DOHH2 (cell line): ENCODE data around the gene IL17REL.

Source experiments
- H3F3A ChIP-seq: fragments of 200-600 bp; sonication (generic), shearing (Covaris generic); 2 replicates; pipeline ENCODE4 v1.6.0; 2016; ENCODE audit warnings: antibody characterized with exemption, mild to moderate bottlenecking; ENCODE audit not compliant: control insufficient read depth, insufficient read depth
- H3K27ac ChIP-seq: fragments of 200-600 bp; sonication (generic); 2 replicates; pipeline ENCODE4 v1.5.1; 2014; ENCODE audit warnings: low read depth, mild to moderate bottlenecking, low read length, moderate library complexity
- H3K27me3 ChIP-seq: fragments of 200-600 bp; sonication (generic); 2 replicates; pipeline ENCODE4 v1.6.1; 2014; ENCODE audit warnings: mild to moderate bottlenecking, low read length, mixed read lengths; ENCODE audit not compliant: control insufficient read depth
- H3K36me3 ChIP-seq: fragments of 200-600 bp; sonication (generic); 2 replicates; pipeline ENCODE4 v1.6.1; 2014; ENCODE audit warnings: mild to moderate bottlenecking, low read length, moderate library complexity, mixed read lengths; ENCODE audit not compliant: control insufficient read depth
- H3K4me1 ChIP-seq: fragments of 200-600 bp; sonication (generic); 2 replicates; pipeline ENCODE4 v1.6.1; 2014; ENCODE audit warnings: mild to moderate bottlenecking, low read length, mixed read lengths; ENCODE audit not compliant: control insufficient read depth
- H3K4me2 ChIP-seq: fragments of 200-600 bp; sonication (generic); 2 replicates; pipeline ENCODE4 v1.6.0; 2014; ENCODE audit warnings: mild to moderate bottlenecking, low read length, moderate library complexity
- H3K4me3 ChIP-seq: fragments of 200-600 bp; sonication (generic); 2 replicates; pipeline ENCODE4 v1.5.1; 2014; ENCODE audit warnings: mild to moderate bottlenecking, low read length, mixed read lengths
- H3K79me2 ChIP-seq: fragments of 200-600 bp; sonication (generic); 2 replicates; pipeline ENCODE4 v1.6.1; 2014; ENCODE audit warnings: mild to moderate bottlenecking, low read length, mixed read lengths; ENCODE audit not compliant: control insufficient read depth
- H3K9me2 ChIP-seq: fragments of 200-600 bp; sonication (generic); replicated peaks from 2 replicates; pipeline ENCODE4 v1.6.1; 2014; ENCODE audit warnings: mild to moderate bottlenecking, low read length, mixed read lengths; ENCODE audit not compliant: control insufficient read depth
- H3K9me3 ChIP-seq: fragments of 200-600 bp; sonication (generic); 2 replicates; pipeline ENCODE4 v1.6.1; 2014; ENCODE audit warnings: antibody characterized with exemption, low read length, mixed read lengths; ENCODE audit not compliant: control insufficient read depth, insufficient read depth
- H4K20me1 ChIP-seq: fragments of 200-600 bp; sonication (generic); 2 replicates; pipeline ENCODE4 v1.6.0; 2014; ENCODE audit warnings: low read depth, mild to moderate bottlenecking, antibody characterized with exemption, low read length, moderate library complexity; ENCODE audit not compliant: control insufficient read depth, insufficient read depth
- CTCF ChIP-seq: fragments of 200-600 bp; sonication (generic); IDR thresholded peaks from one replicate; pipeline ENCODE4 v1.5.1; 2014; ENCODE audit warnings: antibody characterized with exemption, mild to moderate bottlenecking, low read depth, low read length; ENCODE audit not compliant: poor library complexity, severe bottlenecking
- EZH2phosphoT487 ChIP-seq: fragments of 200-600 bp; sonication (generic); IDR thresholded peaks from 2 replicates; pipeline ENCODE4 v1.6.1; 2017; ENCODE audit warnings: borderline replicate concordance, mild to moderate bottlenecking, antibody characterized with exemption, low read length, moderate library complexity, mixed read lengths

IL17REL gene

GRCh38 chr22:50060441-50061140, 48.0 kb upstream of the IL17REL start:
- H4K20me1 ChIP-seq = no peaks in the 10 kb centered on the region
- no peaks in the 10 kb centered on the region for H3K27me3 ChIP-seq
- H3K4me2 ChIP-seq = no peak overlapping the region
- peaks cover 15% of the 10 kb centered on the region for H3F3A ChIP-seq
- no peaks in the 10 kb centered on the region for H3K79me2 ChIP-seq
- no peak overlapping the region for H3K4me3 ChIP-seq
- H3K9me3 ChIP-seq = no peaks in the 10 kb centered on the region
- H3K36me3 ChIP-seq = no peaks in the 10 kb centered on the region
- TF ChIP-seq CTCF (no peak), EZH2phosphoT487 (no peak)
- H3K27ac ChIP-seq = no peak overlapping the region
- no peaks in the 10 kb centered on the region for H3K9me2 ChIP-seq
- H3K4me1 ChIP-seq = peaks cover 46% of the 10 kb centered on the region

GRCh38 chr22:50059881-50060262, 47.3 kb upstream of the IL17REL start:
- Histone ChIP-seq H3K27ac (peak overlapping the region; percentile 68), H3K27me3 (no peaks in the 10 kb centered on the region), H3K4me3 (peak overlapping the region; percentile 60), H3K9me2 (no peaks in the 10 kb centered on the region), H3K36me3 (no peaks in the 10 kb centered on the region), H3K4me1 (peaks cover 53% of the 10 kb centered on the region), H3K9me3 (no peaks in the 10 kb centered on the region), H3K79me2 (no peaks in the 10 kb centered on the region), H3K4me2 (peak overlapping the region; percentile 78), H4K20me1 (no peaks in the 10 kb centered on the region), H3F3A (peaks cover 15% of the 10 kb centered on the region)
- TF ChIP-seq EZH2phosphoT487 (no peak), CTCF (no peak)

- Histone ChIP-seq H3K9me2 (no peaks in the 10 kb centered on the region), H3K4me2 (peak overlapping the region; percentile 78), H3F3A (peaks cover 20% of the 10 kb centered on the region), H4K20me1 (no peaks in the 10 kb centered on the region), H3K36me3 (no peaks in the 10 kb centered on the region), H3K9me3 (peaks cover 1% of the 10 kb centered on the region; the same call in 1 of the 2 replicates), H3K4me3 (peak overlapping the region; percentile 60), H3K27me3 (no peaks in the 10 kb centered on the region), H3K4me1 (peaks cover 60% of the 10 kb centered on the region), H3K79me2 (no peaks in the 10 kb centered on the region), H3K27ac (peak overlapping the region; percentile 68)
- TF ChIP-seq CTCF = peak; percentile 20
- no peak for TF ChIP-seq EZH2phosphoT487
Observed at GRCh38 chr22:50058906-50059880, 46.6 kb upstream of the IL17REL start.
